ENCODE data around the gene PDCD6IP. TPM values are rescaled to one million over a fixed set of nuclear protein-coding genes. Genes with fewer than 3 reads are reported as not detected.

PDCD6IP gene
- total RNA-seq, 1 donor from 2014 or later, result 71.3 TPM

- DNase-seq (ENCODE audit: low read depth), result no peak
- H3K4me3 ChIP-seq (ENCODE audit: low read depth, low read length), result no peak overlapping the region
- TF ChIP-seq, protein P1, sequence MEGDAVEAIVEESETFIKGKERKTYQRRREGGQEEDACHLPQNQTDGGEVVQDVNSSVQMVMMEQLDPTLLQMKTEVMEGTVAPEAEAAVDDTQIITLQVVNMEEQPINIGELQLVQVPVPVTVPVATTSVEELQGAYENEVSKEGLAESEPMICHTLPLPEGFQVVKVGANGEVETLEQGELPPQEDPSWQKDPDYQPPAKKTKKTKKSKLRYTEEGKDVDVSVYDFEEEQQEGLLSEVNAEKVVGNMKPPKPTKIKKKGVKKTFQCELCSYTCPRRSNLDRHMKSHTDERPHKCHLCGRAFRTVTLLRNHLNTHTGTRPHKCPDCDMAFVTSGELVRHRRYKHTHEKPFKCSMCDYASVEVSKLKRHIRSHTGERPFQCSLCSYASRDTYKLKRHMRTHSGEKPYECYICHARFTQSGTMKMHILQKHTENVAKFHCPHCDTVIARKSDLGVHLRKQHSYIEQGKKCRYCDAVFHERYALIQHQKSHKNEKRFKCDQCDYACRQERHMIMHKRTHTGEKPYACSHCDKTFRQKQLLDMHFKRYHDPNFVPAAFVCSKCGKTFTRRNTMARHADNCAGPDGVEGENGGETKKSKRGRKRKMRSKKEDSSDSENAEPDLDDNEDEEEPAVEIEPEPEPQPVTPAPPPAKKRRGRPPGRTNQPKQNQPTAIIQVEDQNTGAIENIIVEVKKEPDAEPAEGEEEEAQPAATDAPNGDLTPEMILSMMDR (conservative IDR thresholded peaks at IDR 0.05; ENCODE audit: low read depth, low read length), result no peak
Measured at GRCh38 chr3:33881156-33882064, 83.0 kb downstream of the PDCD6IP start.

GRCh38 chr3:33882296-33882695 lies 83.9 kb downstream of the PDCD6IP start:
- TF ChIP-seq, protein P1 (conservative IDR thresholded peaks at IDR 0.05; ENCODE audit: low read depth, low read length), result no peak
- H3K4me3 ChIP-seq (ENCODE audit: low read depth, low read length), result no peak overlapping the region
- DNase-seq (ENCODE audit: low read depth), result no peak

DNA sequence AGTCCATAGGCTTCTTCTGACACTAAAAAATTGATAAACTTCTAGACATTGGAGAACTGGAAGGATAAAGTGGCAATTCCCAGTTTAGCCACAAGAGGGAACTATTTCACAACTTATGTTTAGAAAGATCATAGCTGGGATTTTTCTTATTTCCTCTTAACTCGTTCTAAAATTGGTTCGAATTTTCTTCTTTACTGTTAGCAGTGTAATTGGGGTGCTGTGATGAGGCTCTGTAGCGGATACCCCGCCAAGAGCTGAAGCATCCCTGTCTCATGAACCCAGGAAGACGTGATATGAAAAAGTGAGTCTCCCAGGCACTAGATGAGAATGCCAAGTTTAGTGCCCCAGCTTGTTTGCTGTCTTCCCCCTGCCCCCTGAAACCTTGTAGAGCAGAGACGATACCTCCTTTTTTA lies 85.1 kb downstream of the PDCD6IP start:
- DNase-seq (ENCODE audit: low read depth), result no peak
- peak overlapping the region; percentile 25 for H3K4me3 ChIP-seq (ENCODE audit: low read depth, low read length)
- TF ChIP-seq, protein P1 (conservative IDR thresholded peaks at IDR 0.05; ENCODE audit: low read depth, low read length), result peak; percentile 77

DNA sequence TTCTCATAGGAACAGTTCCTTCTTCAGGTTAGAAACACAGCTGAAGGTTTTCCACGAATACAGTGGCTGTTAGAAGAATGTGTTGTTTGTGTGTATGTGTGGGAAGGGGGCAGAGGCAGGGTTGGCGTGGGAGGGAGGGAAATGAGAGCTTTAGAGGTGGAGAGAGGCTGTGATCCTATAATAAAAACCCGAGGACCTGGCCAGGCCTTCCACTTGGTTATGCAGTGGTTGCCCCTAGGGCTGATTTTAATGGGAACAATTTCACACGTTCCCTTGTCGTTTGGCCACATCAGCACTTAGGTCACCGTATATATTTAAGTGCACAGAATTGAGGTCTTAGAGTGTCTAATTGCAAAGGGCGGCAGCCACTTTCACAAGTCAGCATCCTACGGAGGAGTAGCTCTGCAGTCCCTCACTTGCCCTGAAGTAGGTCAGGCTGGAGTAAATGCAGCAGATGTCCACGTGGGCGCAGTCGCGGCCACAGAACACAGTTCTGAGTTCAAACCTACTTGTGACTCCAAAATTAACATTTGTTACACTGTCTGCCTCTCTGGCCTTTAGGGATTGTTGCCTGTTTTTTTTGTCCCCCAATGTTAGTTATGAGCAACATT lies 85.6 kb downstream of the PDCD6IP start:
- TF ChIP-seq, protein P1 (conservative IDR thresholded peaks at IDR 0.05; ENCODE audit: low read depth, low read length), result peak; percentile 53
- DNase-seq (ENCODE audit: low read depth), result no peak
- H3K4me3 ChIP-seq (ENCODE audit: low read depth, low read length), result peak overlapping the region; percentile 25

DNA sequence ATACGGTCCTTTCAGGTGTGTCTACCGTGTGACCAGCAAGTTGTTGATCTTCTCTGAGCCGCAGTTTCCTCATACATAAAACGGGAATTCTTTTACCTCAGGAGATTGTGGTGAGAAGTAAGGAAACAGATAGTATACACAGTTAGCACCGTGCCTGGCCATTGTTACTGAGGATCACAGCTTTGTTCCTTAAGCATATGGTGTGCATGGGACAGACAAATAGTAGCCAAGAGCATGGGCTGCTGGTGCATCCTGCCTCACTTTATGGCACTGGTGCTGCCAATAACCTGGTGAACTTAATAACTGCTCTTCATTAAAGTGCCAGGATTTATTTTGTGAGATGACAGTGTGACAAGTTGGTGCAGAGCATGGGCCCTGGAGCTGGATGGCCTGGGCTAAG lies 86.3 kb downstream of the PDCD6IP start:
- no peak for DNase-seq (ENCODE audit: low read depth)
- TF ChIP-seq, protein P1 (conservative IDR thresholded peaks at IDR 0.05; ENCODE audit: low read depth, low read length), result no peak
- H3K4me3 ChIP-seq (ENCODE audit: low read depth, low read length), result no peak overlapping the region

GRCh38 chr3:33885496-33885895 lies 87.1 kb downstream of the PDCD6IP start:
- TF ChIP-seq, protein P1 (conservative IDR thresholded peaks at IDR 0.05; ENCODE audit: low read depth, low read length), result no peak
- H3K4me3 ChIP-seq (ENCODE audit: low read depth, low read length), result no peak overlapping the region
- no peak for DNase-seq (ENCODE audit: low read depth)

All from epithelial cell of proximal tubule (primary cell).